ENCODE measurements around the gene NECAP2.

Gene NECAP2

GRCh38 chr1:16425125-16426025 is 15.1 kb upstream of the NECAP2 start:
- TF ChIP-seq, protein P1, sequence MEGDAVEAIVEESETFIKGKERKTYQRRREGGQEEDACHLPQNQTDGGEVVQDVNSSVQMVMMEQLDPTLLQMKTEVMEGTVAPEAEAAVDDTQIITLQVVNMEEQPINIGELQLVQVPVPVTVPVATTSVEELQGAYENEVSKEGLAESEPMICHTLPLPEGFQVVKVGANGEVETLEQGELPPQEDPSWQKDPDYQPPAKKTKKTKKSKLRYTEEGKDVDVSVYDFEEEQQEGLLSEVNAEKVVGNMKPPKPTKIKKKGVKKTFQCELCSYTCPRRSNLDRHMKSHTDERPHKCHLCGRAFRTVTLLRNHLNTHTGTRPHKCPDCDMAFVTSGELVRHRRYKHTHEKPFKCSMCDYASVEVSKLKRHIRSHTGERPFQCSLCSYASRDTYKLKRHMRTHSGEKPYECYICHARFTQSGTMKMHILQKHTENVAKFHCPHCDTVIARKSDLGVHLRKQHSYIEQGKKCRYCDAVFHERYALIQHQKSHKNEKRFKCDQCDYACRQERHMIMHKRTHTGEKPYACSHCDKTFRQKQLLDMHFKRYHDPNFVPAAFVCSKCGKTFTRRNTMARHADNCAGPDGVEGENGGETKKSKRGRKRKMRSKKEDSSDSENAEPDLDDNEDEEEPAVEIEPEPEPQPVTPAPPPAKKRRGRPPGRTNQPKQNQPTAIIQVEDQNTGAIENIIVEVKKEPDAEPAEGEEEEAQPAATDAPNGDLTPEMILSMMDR (conservative IDR thresholded peaks at IDR 0.05; ENCODE audit: low read length), result no peak
- no peak for DNase-seq (ENCODE audit: low read depth)
- no peak overlapping the region for H3K4me3 ChIP-seq (ENCODE audit: low read length)

DNA sequence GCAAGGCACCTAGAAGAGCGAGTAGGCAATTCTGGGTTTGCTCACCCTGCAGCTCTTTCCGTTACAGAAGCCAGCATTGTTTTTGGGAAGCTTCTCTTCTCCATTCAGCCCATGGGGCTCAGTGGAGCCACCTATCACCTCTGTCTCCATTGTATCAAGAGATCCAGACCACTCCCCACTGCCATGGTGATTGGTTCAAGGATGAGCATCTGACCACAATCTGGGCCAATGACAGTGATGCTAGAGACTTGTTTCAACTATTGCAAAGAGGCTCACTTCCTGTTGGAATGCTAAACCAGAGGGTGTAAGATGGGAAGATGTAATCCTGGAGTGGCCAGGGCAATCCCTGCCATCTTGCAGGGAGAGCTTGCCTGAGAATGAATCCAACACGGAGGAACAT is 9.9 kb upstream of the NECAP2 start:
- H3K4me3 ChIP-seq (ENCODE audit: low read length), result no peak overlapping the region
- no peak for DNase-seq (ENCODE audit: low read depth)
- TF ChIP-seq, protein P1 (conservative IDR thresholded peaks at IDR 0.05; ENCODE audit: low read length), result no peak

DNA sequence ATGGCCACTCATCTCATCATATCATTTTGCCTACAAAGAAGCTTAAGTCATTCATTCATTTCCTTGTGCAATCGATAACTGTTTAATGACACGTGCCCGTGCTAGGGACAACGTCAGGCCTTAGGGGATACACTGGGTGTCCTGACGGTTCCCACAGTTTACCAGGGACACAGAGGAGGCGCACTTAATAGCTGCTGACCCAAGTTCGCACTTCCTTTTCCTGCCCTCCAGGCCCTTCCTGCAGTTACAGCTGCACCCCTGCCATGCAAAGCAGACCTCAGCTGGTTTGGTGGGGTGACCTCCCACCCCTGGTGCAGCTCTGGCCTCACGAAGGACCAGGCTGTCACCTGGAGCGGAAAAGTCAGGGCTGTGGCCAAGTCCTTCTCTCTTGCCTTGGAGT is 7.5 kb upstream of the NECAP2 start:
- TF ChIP-seq, protein P1 (conservative IDR thresholded peaks at IDR 0.05; ENCODE audit: low read length), result no peak
- no peak for DNase-seq (ENCODE audit: low read depth)
- no peak overlapping the region for H3K4me3 ChIP-seq (ENCODE audit: low read length)

DNA sequence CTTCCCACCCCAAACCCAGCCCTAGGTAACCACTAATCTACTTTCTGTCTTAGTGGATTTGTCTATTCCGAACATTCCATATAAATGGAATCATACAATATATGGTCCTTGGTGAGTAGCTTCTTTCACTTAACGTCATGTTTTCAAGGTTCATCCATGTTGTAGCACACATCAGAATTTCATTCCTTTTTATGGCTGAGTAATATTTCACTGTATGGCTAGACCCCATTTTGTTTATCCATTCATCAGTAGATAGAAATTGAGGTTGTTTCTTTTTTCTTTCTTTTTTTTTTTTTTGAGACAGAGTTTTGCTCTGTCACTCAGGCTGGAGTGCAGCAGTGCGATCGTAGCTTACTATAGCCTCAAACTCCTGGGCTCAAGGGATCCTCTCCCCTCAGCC is 6.5 kb upstream of the NECAP2 start:
- DNase-seq (ENCODE audit: low read depth), result no peak
- H3K4me3 ChIP-seq (ENCODE audit: low read length), result no peak overlapping the region
- TF ChIP-seq, protein P1 (conservative IDR thresholded peaks at IDR 0.05; ENCODE audit: low read length), result no peak

GRCh38 chr1:16434501-16434900 is 6.0 kb upstream of the NECAP2 start:
- TF ChIP-seq, protein P1 (conservative IDR thresholded peaks at IDR 0.05; ENCODE audit: low read length), result no peak
- DNase-seq (ENCODE audit: low read depth), result no peak
- no peak overlapping the region for H3K4me3 ChIP-seq (ENCODE audit: low read length)

GRCh38 chr1:16436946-16437474 is 3.5 kb upstream of the NECAP2 start, which contains the start of gene SPATA21:
Gene SPATA21 (minus strand): TSS chr1:16437424. CDS start chr1:16431371, 6,053 bp downstream.
- no peak within 1 kb of the TSS for H3K4me3 ChIP-seq (ENCODE audit: low read length)
- TF ChIP-seq, protein P1 (conservative IDR thresholded peaks at IDR 0.05; ENCODE audit: low read length), result no peak
- DNase-seq (ENCODE audit: low read depth), result no peak

DNA sequence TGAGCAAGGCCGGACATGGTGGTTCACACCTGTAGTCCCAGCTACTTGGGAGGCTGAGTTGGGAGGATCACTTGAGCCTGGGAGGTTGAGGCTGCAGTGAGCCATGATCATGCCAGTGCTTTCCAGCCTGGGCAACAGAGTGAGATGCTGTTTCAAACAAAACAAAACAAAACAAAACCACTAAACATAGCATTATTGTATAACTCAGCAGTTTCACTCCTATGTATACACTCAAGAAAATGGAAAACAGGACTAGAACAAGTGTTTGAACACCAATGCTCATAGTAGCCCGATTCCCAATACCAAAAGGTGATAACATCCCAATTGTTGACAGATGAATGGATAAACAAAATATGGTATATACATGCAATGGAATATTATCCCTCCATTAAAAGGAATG is 2.0 kb upstream of the NECAP2 start:
- TF ChIP-seq, protein P1 (conservative IDR thresholded peaks at IDR 0.05; ENCODE audit: low read length), result no peak
- H3K4me3 ChIP-seq (ENCODE audit: low read length), result no peak overlapping the region
- DNase-seq (ENCODE audit: low read depth), result no peak

Data from AG10803 (cell line).